Transverse colon (tissue), 4 donors: ENCODE measurements around the gene SHH. TPM values are rescaled to one million over a fixed set of nuclear protein-coding genes. Genes with fewer than 3 reads are reported as not detected.
A peak's percentile ranks its signal among the peaks of the same experiment; 100 is the strongest.

Source experiments
- DNase-seq: peaks from one replicate; pipeline ENCODE4 v3.0.0-alpha.2; 2019
- H3K27ac ChIP-seq, 4 donors: fragments of 200-600 bp; sonication (generic); 2 replicates each; pipeline ENCODE4 v1.5.1; 2016 to 2018; ENCODE audit warnings: inconsistent platforms in 4 of 4
- H3K27me3 ChIP-seq: fragments of 200-600 bp; sonication (generic); 2 replicates; pipeline ENCODE4 v1.5.1; 2017; ENCODE audit warnings: inconsistent platforms
- H3K36me3 ChIP-seq, 4 donors: fragments of 200-600 bp; sonication (generic); 2 replicates each; pipeline ENCODE4 v1.5.1; 2017 to 2019; ENCODE audit warnings: inconsistent platforms in 4 of 4
- H3K4me1 ChIP-seq, 4 donors: fragments of 200-600 bp; sonication (generic); 2 replicates each; pipeline ENCODE4 v1.5.1; 2017 to 2020; ENCODE audit warnings: inconsistent platforms in 4 of 4
- H3K4me3 ChIP-seq, 4 donors: fragments of 200-600 bp; sonication (generic); 1 replicate in 1 of 4; 2 replicates in 3 of 4; pipeline versions ENCODE4 v1.5.1 to v1.6.1; 2017 to 2019; ENCODE audit warnings: inconsistent platforms in 4 of 4
- H3K9me3 ChIP-seq, 2 donors: fragments of 200-600 bp; sonication (generic); 2 replicates each; pipeline ENCODE4 v1.5.1; 2017 to 2019; ENCODE audit warnings: inconsistent platforms in 2 of 2
- EP300 ChIP-seq: sonication (generic); formaldehyde crosslinking; IDR thresholded peaks from one replicate; pipeline ENCODE4 v1.6.1; 2017; ENCODE audit warnings: antibody characterized with exemption, low read depth
- POLR2A ChIP-seq: fragments of 450-650 bp; IDR thresholded peaks from one replicate; pipeline ENCODE4 v1.6.1; 2016; ENCODE audit warnings: antibody characterized with exemption, mild to moderate bottlenecking, moderate library complexity
- POLR2AphosphoS5 ChIP-seq, 3 donors: sonication (generic); formaldehyde crosslinking; IDR thresholded peaks; one replicate each; pipeline ENCODE4 v1.6.1; 2016; ENCODE audit warnings: antibody characterized with exemption in 3 of 3
- WGBS, 2 donors: methylation state at CpG; one replicate each; pipeline ENCODE4 v1.1.5; 2018; ENCODE audit warnings: low coverage in 1 of 2; 5-methylcytosine and 5-hydroxymethylcytosine counted together
- in situ Hi-C, 4 donors: fragments of 200-750 bp; cut with MboI; loops; one replicate each; pipeline versions ENCODE4 v1.15.0 to v1.15.1; 2017; ENCODE audit warnings: low sequenced_read_pairs in 3 of 4, low pct_ligation_motif_present in 1 of 4, low pct_unique_long_range_greater_than_20kb in 1 of 4
- intact Hi-C: fragments of 100-400 bp; cut with DNase I; formaldehyde crosslinking; loops from one replicate; pipeline ENCODE4 v1.15.1; 2023; ENCODE audit warnings: low total_unique reads
- total RNA-seq, 4 donors: library from RNA; depleted of rRNA; stranded (reverse); fragments of >200 nt; gene quantifications; one replicate each; pipeline ENCODE4 v1.1.0, GENCODE V29; 2016
- TF ChIP-seq, protein P1 (sequence below), 5 experiments: fragments of 200-600 bp in 3 of 5; fragments of 450-650 bp in 2 of 5; sonication (generic) in 3 of 5; IDR thresholded peaks; 1 replicate in 2 of 5; 2 replicates in 3 of 5; pipeline ENCODE4 v1.5.1; 2016 to 2017; ENCODE audit warnings: antibody characterized with exemption in 5 of 5, inconsistent platforms in 3 of 5, mild to moderate bottlenecking in 2 of 5, moderate library complexity in 1 of 5

SHH gene
- total RNA-seq, 4 donors from 2014 or later = 0.40 to 3.7 (median 2.0) TPM

DNA sequence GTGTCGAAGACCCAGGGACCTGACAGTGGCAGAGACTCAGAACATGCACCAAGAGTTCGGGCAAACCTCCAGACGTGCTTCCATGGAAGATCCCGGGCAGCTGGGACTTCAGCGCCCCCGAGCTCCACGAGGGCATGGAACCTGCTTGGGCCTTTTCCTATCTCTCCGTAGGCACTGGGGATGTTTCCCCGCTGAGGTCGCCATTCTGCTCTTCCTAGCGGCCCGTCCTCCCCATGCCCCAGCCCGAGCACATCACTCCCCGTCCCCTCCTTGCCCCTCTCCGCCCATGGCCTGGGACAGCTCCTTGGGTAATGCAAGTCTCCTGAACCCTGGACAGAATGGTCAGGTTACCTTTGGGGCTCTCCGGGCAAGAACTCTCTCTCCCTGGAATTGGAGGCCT, 32.3 kb upstream of the SHH start:
- Histone ChIP-seq H3K27ac (peak overlapping the region in 3 of 4 donors; percentile 48 to 62 (median 60)), H3K36me3 (no peaks in the 10 kb centered on the region), H3K9me3 (no peaks in the 10 kb centered on the region), H3K27me3 (no peaks in the 10 kb centered on the region), H3K4me3 (no peak overlapping the region), H3K4me1 (peaks cover 0 to 20% (median 7%) of the 10 kb centered on the region in 4 donors)
- no peak for DNase-seq
- intact Hi-C loops = no loop called here
- WGBS, 2 donors = 89% methylated on average over 16 of the region's 16 CpGs; no CpG with 5 or more reads in 1 of the 2 donors
- in situ Hi-C loops = no loop called here
- TF ChIP-seq POLR2AphosphoS5 (IDR thresholded peaks at IDR 0.05) (no peak), EP300 (no peak), POLR2A (no peak)
- TF ChIP-seq, protein P1, sequence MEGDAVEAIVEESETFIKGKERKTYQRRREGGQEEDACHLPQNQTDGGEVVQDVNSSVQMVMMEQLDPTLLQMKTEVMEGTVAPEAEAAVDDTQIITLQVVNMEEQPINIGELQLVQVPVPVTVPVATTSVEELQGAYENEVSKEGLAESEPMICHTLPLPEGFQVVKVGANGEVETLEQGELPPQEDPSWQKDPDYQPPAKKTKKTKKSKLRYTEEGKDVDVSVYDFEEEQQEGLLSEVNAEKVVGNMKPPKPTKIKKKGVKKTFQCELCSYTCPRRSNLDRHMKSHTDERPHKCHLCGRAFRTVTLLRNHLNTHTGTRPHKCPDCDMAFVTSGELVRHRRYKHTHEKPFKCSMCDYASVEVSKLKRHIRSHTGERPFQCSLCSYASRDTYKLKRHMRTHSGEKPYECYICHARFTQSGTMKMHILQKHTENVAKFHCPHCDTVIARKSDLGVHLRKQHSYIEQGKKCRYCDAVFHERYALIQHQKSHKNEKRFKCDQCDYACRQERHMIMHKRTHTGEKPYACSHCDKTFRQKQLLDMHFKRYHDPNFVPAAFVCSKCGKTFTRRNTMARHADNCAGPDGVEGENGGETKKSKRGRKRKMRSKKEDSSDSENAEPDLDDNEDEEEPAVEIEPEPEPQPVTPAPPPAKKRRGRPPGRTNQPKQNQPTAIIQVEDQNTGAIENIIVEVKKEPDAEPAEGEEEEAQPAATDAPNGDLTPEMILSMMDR (IDR thresholded peaks at IDR 0.05) = no peak

DNA sequence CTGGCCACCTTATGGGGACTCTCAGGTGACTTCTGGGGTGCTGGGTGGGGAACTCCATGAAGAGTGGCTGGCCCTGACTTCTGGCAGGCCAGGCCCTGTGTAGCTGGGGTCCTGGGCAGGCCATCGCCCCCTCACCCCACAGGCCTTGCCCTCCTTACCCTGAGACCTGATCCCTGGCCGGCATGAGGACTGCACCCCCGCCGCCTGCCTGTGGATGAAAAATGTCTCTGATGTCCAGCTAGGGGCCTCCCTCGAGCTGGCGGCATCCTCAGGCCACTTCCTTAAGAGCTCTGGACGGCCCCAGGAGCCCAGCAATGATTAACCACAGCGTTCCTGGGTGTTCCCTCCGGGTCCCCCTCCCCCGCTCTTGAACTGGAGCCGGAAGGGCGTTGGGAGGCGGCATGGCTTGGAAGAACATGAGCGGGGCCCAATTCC, 31.8 kb upstream of the SHH start:
- Histone ChIP-seq H3K4me3 (no peak overlapping the region), H3K27me3 (no peaks in the 10 kb centered on the region), H3K27ac (peak overlapping the region in 3 of 4 donors; percentile 56 to 62 (median 60)), H3K9me3 (no peaks in the 10 kb centered on the region), H3K36me3 (no peaks in the 10 kb centered on the region), H3K4me1 (peaks cover 0 to 18% (median 7%) of the 10 kb centered on the region in 4 donors)
- intact Hi-C loops = no loop called here
- in situ Hi-C loops = no loop called here
- 39% methylated on average over 14 of the region's 14 CpGs; no CpG with 5 or more reads in 1 of the 2 donors for WGBS, 2 donors
- DNase-seq = peak; percentile 89
- TF ChIP-seq, protein P1 (IDR thresholded peaks at IDR 0.05) = peak in 3 of 5 experiments; percentile 21 to 63 (median 39)
- TF ChIP-seq POLR2A = no peak

DNA sequence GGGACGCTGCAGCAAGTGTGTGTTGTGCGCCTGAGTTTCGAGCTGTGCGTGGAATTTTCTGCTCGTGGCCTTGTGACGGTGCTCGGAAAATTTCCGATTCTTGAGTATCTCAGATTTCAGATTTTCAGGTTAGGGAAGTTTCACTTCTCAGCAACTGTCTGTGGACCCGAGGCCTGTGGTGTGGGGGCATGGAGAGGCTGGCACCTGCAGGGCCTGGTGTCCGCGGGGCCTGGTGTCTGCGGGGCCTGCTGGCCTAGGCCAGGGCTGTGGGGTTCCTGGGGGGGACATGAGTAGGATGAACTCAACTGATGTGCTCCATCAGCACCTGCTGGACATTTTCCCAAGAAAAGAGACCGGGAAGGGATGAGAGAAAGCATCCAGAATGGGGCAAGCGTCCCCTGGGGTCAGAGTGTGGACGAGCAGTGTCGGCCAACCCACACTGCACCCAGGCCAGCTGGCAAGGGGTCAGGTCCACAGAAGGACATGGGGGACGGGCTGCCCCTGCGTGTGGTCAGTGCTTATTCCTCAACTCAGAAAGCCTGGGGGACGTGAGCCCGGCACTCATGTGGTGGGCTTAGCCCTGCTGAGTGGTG, 31.3 kb upstream of the SHH start:
- no peak overlapping the region for H3K4me3 ChIP-seq
- in situ Hi-C loops (no loop called here), intact Hi-C loops (no loop called here)
- no peak for DNase-seq
- WGBS, 2 donors = 92 to 95% methylated on average over 11 to 18 of the region's 20 CpGs
- no peaks in the 10 kb centered on the region for H3K36me3 ChIP-seq
- H3K27ac ChIP-seq = peak overlapping the region in 3 of 4 donors; percentile 50 to 61 (median 56)
- H3K27me3 ChIP-seq = no peaks in the 10 kb centered on the region
- no peaks in the 10 kb centered on the region for H3K9me3 ChIP-seq
- no peak for TF ChIP-seq EP300
- TF ChIP-seq, protein P1 (IDR thresholded peaks at IDR 0.05) = no peak
- TF ChIP-seq POLR2A = no peak
- no peak for TF ChIP-seq POLR2AphosphoS5 (IDR thresholded peaks at IDR 0.05)
- peaks cover 0 to 13% (median 7%) of the 10 kb centered on the region in 4 donors for H3K4me1 ChIP-seq

DNA sequence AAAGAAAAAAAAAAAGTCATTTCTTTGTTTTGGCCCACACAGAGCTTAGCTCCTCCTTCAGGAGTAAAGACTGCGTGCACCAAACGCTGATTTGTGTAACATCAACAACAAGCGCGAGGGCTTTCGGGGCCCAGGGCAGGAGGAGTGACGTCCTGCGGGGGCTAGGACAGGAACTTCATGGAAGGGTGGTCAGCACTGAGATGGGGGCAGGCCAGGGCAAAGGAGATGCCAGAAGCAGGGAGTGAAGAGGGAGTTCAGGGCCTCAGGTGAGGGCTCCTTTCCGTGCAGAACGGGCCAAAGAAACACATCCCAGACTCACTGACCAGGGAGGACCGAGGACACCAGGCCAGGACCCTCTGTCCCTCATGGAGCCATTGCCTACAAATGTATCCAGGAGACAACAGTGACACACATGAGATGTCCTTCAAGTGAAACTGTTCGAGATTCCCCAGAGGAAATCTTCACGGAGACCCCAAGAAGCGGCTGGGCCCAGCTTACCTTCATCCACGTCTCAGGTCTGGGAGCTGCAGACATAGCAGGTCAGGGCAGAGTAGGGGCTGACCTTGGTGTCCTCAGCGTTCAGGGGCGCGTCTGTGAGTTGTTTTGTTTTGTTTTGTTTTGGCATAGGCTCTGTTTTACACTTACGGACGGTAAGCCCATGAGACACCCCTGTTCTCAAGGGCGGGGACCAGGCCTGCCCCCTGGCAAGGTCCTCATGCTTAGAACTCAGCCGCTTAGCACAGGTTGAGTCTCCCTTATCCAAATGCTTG, 30.4 kb upstream of the SHH start:
- intact Hi-C loops = no loop called here
- in situ Hi-C loops = no loop called here
- Histone ChIP-seq H3K4me1 (peaks cover 0 to 12% (median 7%) of the 10 kb centered on the region in 4 donors), H3K36me3 (no peaks in the 10 kb centered on the region), H3K27me3 (no peaks in the 10 kb centered on the region), H3K4me3 (no peak overlapping the region), H3K9me3 (no peaks in the 10 kb centered on the region), H3K27ac (no peak overlapping the region)
- WGBS, 2 donors = 81 to 94% methylated on average over 6 to 21 of the region's 21 CpGs
- DNase-seq = no peak
- TF ChIP-seq EP300 (no peak), POLR2AphosphoS5 (IDR thresholded peaks at IDR 0.05) (no peak), POLR2A (no peak)
- TF ChIP-seq, protein P1 (IDR thresholded peaks at IDR 0.05) = no peak
